Endothelial cell of umbilical vein (primary cell): ENCODE data around the gene CHCHD3. TPM values are rescaled to one million over a fixed set of nuclear protein-coding genes. Genes with fewer than 3 reads are reported as not detected.

ENCODE experiments used
- BruUV-seq: library from RNA; stranded (reverse); fragments of 400-500 nt; replicated peaks from 2 replicates; lab custom pipeline; 2021; lab: Mats Ljungman, UMichigan
- CTCF ChIA-PET: fragments of 300-600, 350-600 bp; sonication (Branson Sonifier 250); formaldehyde crosslinking; loops from one replicate; lab custom pipeline; 2021; ENCODE audit warnings: antibody characterized with exemption, inconsistent platforms; lab: Charles Lee
- POLR2A ChIA-PET: fragments of 300-600, 350-600 bp; sonication (Branson Sonifier 250); formaldehyde crosslinking; loops from one replicate; lab custom pipeline; 2021; ENCODE audit warnings: antibody characterized with exemption, inconsistent platforms; lab: Charles Lee
- DNase-seq: peaks from one replicate; pipeline ENCODE4 v3.0.0-alpha.2; 2011; ENCODE audit warnings: low read depth, low spot score
- FAIRE-seq: peaks from 2 replicates; lab custom pipeline; 2011; peaks lifted over from hg19 to GRCh38; lab: Jason Lieb, UNC
- H2AFZ ChIP-seq: 2 replicates; pipeline ENCODE4 v1.6.0; 2012; ENCODE audit warnings: low read depth, low read length, control low read depth, inconsistent platforms
- H3K27ac ChIP-seq: 2 replicates; pipeline ENCODE4 v1.5.1; 2011; ENCODE audit warnings: low read depth, mild to moderate bottlenecking, control low read depth, low read length, moderate library complexity; ENCODE audit not compliant: insufficient read depth
- H3K27me3 ChIP-seq, 2 experiments: 2 replicates each; pipeline versions ENCODE4 v1.6.0 to v1.6.1; 2011; ENCODE audit warnings: low read length in 2 of 2, mixed read lengths in 1 of 2; ENCODE audit not compliant: control insufficient read depth in 2 of 2, insufficient read depth in 2 of 2
- H3K36me3 ChIP-seq, 2 experiments: 2 replicates in 1 of 2; 3 replicates in 1 of 2; pipeline ENCODE4 v1.5.1; 2011; ENCODE audit warnings: low read length in 2 of 2, mild to moderate bottlenecking in 1 of 2, moderate library complexity in 1 of 2; ENCODE audit not compliant: control insufficient read depth in 2 of 2, insufficient read depth in 2 of 2; ENCODE audit errors: extremely low read depth in 1 of 2
- H3K4me1 ChIP-seq: 3 replicates; pipeline ENCODE4 v1.5.1; 2011; ENCODE audit warnings: mild to moderate bottlenecking, low read length; ENCODE audit not compliant: control insufficient read depth, insufficient read depth; ENCODE audit errors: extremely low read depth
- H3K4me2 ChIP-seq: 2 replicates; pipeline ENCODE4 v1.6.1; 2011; ENCODE audit warnings: low read length, control low read depth, mixed read lengths; ENCODE audit not compliant: insufficient read depth
- H3K4me3 ChIP-seq, 3 experiments: fragments of 200-600 bp in 1 of 3; sonication (generic), shearing (Covaris generic) in 1 of 3; replicated peaks in 1 of 3; 2 replicates each; pipeline ENCODE4 v1.5.1; 2011 to 2016; ENCODE audit warnings: control low read depth in 3 of 3, low read length in 3 of 3, mild to moderate bottlenecking in 2 of 3, inconsistent platforms in 1 of 3, low read depth in 1 of 3, moderate library complexity in 1 of 3; ENCODE audit not compliant: insufficient read depth in 1 of 3
- H3K79me2 ChIP-seq: 2 replicates; pipeline ENCODE4 v1.6.0; 2012; ENCODE audit warnings: low read length, inconsistent platforms; ENCODE audit not compliant: control insufficient read depth, insufficient read depth
- H3K9ac ChIP-seq: replicated peaks from 2 replicates; pipeline ENCODE3; 2011; ENCODE audit warnings: low read length, control low read depth; ENCODE audit not compliant: insufficient read depth; ENCODE audit errors: extremely low read depth
- H3K9me1 ChIP-seq: replicated peaks from 3 replicates; pipeline ENCODE4 v1.6.0; 2011; ENCODE audit warnings: mild to moderate bottlenecking, low read length; ENCODE audit not compliant: control insufficient read depth, insufficient read depth; ENCODE audit errors: extremely low read depth
- H3K9me3 ChIP-seq: replicated peaks from 2 replicates; pipeline ENCODE4 v1.5.1; 2012; ENCODE audit warnings: low read length, inconsistent platforms; ENCODE audit not compliant: control insufficient read depth, insufficient read depth
- H4K20me1 ChIP-seq: replicated peaks from 2 replicates; pipeline ENCODE3; 2011; ENCODE audit warnings: mild to moderate bottlenecking, low read length; ENCODE audit not compliant: control insufficient read depth, insufficient read depth; ENCODE audit errors: extremely low read depth
- CTCF ChIP-seq, 2 donors: IDR thresholded peaks; 1 replicate in 1 of 2; 2 replicates in 1 of 2; pipeline ENCODE4 v1.5.1; 2011; ENCODE audit warnings: low read length in 2 of 2, mild to moderate bottlenecking in 2 of 2, moderate library complexity in 2 of 2, control low read depth in 1 of 2, inconsistent platforms in 1 of 2, low read depth in 1 of 2; ENCODE audit not compliant: insufficient read depth in 1 of 2; ENCODE audit errors: extremely low read depth in 1 of 2
- EZH2 ChIP-seq: IDR thresholded peaks from 2 replicates; pipeline ENCODE4 v1.6.1; 2012; ENCODE audit warnings: borderline replicate concordance, low read depth, mild to moderate bottlenecking, moderate library complexity, low read length, inconsistent platforms; ENCODE audit not compliant: severe bottlenecking
- FOS ChIP-seq: IDR thresholded peaks from 2 replicates; pipeline ENCODE4 v1.6.1; 2011; ENCODE audit warnings: mild to moderate bottlenecking, low read length, moderate library complexity, borderline replicate concordance; ENCODE audit not compliant: insufficient read depth
- GATA2 ChIP-seq: IDR thresholded peaks from 2 replicates; pipeline ENCODE4 v1.7.0; 2011; ENCODE audit warnings: low read depth, mild to moderate bottlenecking, moderate library complexity, mixed read lengths, low read length; ENCODE audit not compliant: insufficient read length, insufficient read depth
- JUN ChIP-seq: IDR thresholded peaks from 2 replicates; pipeline ENCODE4 v1.6.1; 2011; ENCODE audit warnings: borderline replicate concordance, low read depth; ENCODE audit not compliant: insufficient read length, insufficient read depth
- MAX ChIP-seq: IDR thresholded peaks from 2 replicates; pipeline ENCODE4 v1.6.1; 2011; ENCODE audit not compliant: insufficient read depth, insufficient read length
- MYC ChIP-seq: IDR thresholded peaks from one replicate; pipeline ENCODE4 v1.6.1; 2011; ENCODE audit warnings: mild to moderate bottlenecking, low read depth, low read length
- POLR2A ChIP-seq: IDR thresholded peaks from 2 replicates; pipeline ENCODE4 v1.6.1; 2012; ENCODE audit warnings: low read depth, mild to moderate bottlenecking, control low read depth, low read length
- POLR2AphosphoS5 ChIP-seq: IDR thresholded peaks from 2 replicates; pipeline ENCODE4 v1.6.1; 2012; ENCODE audit warnings: low read depth, mild to moderate bottlenecking, control low read depth, low read length, moderate library complexity; ENCODE audit not compliant: insufficient read depth
- dilution Hi-C: fragments of 300-500 bp; cut with MboI; formaldehyde crosslinking; loops from one replicate; pipeline ENCODE4 v1.15.0; 2019; ENCODE audit warnings: low sequenced_read_pairs; ENCODE audit not compliant: extremely low pct_ligation_motif_present
- intact Hi-C: fragments of 100-400 bp; cut with micrococcal nuclease; formaldehyde crosslinking; loops from one replicate; pipeline ENCODE4 v1.10.0; 2022
- polyA plus RNA-seq, 4 experiments: library from polyadenylated mRNA; depleted of rRNA in 3 of 4; stranded (reverse) in 3 of 4; unstranded in 1 of 4; fragments of >200 nt; gene quantifications; 2 replicates each; pipeline versions ENCODE4 v1.2.1 to v1.2.3, GENCODE V29; 2011 to 2012; ENCODE audit warnings: missing spikeins in 1 of 4
- total RNA-seq: library from RNA; stranded (reverse); gene quantifications from 2 replicates; pipeline ENCODE4 v1.2.3, GENCODE V29; 2021

Gene CHCHD3
- total and polyA plus RNA-seq, 2 donors (not counting 3 experiments of a cell fraction or from before 2014, with no cell fraction given) = 22.0 to 63.7 TPM

- dilution Hi-C loops = no loop called here
- no peak for DNase-seq
- CTCF ChIA-PET = no interaction called here
Observed at GRCh38 chr7:132760244-132760623, 321.7 kb downstream of the CHCHD3 start.

More at GRCh38 chr7:132760244-132760623, 321.7 kb downstream of the CHCHD3 start:
- Histone ChIP-seq H2AFZ (no peak overlapping the region), H3K27me3 (peaks cover 0 to 4% of the 10 kb centered on the region in 2 experiments), H3K9me3 (no peaks in the 10 kb centered on the region), H3K9me1 (no peaks in the 10 kb centered on the region), H3K4me3 (no peak overlapping the region), H3K36me3 (no peaks in the 10 kb centered on the region), H3K9ac (no peak overlapping the region), H3K4me1 (no peaks in the 10 kb centered on the region), H3K4me2 (no peak overlapping the region), H3K79me2 (no peaks in the 10 kb centered on the region), H4K20me1 (no peaks in the 10 kb centered on the region), H3K27ac (no peak overlapping the region)
- no TSS peak for BruUV-seq
- FAIRE-seq = no peak
- TF ChIP-seq POLR2A = no peak
- TF ChIP-seq MAX = no peak
- no peak for TF ChIP-seq POLR2AphosphoS5
- no peak for TF ChIP-seq EZH2
- TF ChIP-seq JUN = no peak
- no peak for TF ChIP-seq GATA2
- no peak for TF ChIP-seq CTCF (IDR thresholded peaks at IDR 0.05; ENCODE audit: extremely low read depth in 1 of 2, insufficient read depth in 1 of 2, low read depth in 1 of 2, low read length in 2 of 2)
- TF ChIP-seq FOS = no peak
- TF ChIP-seq MYC = no peak
- intact Hi-C loops = no loop called here
- POLR2A ChIA-PET = no interaction called here
